HepG2 (cell line): ENCODE measurements around the gene WDR31. TPM values are rescaled to one million over a fixed set of nuclear protein-coding genes. Genes with fewer than 3 reads are reported as not detected.

Experiments
- ATAC-seq: fragments of 200-7000 bp; cut with Tn5 transposase; 3 replicates; pipeline ENCODE4 v1.9.1; 2020; ENCODE audit warnings: mild to moderate bottlenecking, moderate library complexity
- BruUV-seq: library from RNA; stranded (reverse); fragments of 400-500 nt; replicated peaks from 2 replicates; lab custom pipeline; 2021; lab: Mats Ljungman, UMichigan
- CTCF ChIA-PET: fragments of 300-600 bp; formaldehyde crosslinking; extraction: SDS; loops from one replicate; lab custom pipeline; 2021; ENCODE audit warnings: low total read pairs, inconsistent platforms, low intra/inter-chr PET ratio; lab: Yijun Ruan, JAX
- POLR2A ChIA-PET: fragments of 350-600 bp; sonication (Branson Sonifier 250); formaldehyde crosslinking; loops from one replicate; lab custom pipeline; 2020; ENCODE audit warnings: antibody characterized with exemption, inconsistent platforms; lab: Yijun Ruan, JAX
- DNase-seq: peaks from one replicate; pipeline ENCODE4 v3.0.0-alpha.2; 2015; ENCODE audit warnings: low spot score
- FAIRE-seq: peaks from 3 replicates; lab custom pipeline; 2011; peaks lifted over from hg19 to GRCh38; lab: Jason Lieb, UNC
- H2AFZ ChIP-seq: one replicate; pipeline ENCODE4 v1.6.1; 2011; ENCODE audit warnings: low read length, inconsistent platforms
- H3K27ac ChIP-seq: fragments of 300-600 bp; 3 replicates; pipeline ENCODE4 v1.8.0; 2011; ENCODE audit warnings: mixed run types, mild to moderate bottlenecking, mixed read lengths, low read length, inconsistent platforms; ENCODE audit not compliant: insufficient read depth; ENCODE audit errors: extremely low read length
- H3K27me3 ChIP-seq, 2 experiments: fragments of 200-600 bp in 1 of 2; 2 replicates in 1 of 2; 3 replicates in 1 of 2; pipeline versions ENCODE4 v1.6.0 to v1.8.0; 2011; ENCODE audit warnings: low read length in 2 of 2, mild to moderate bottlenecking in 2 of 2, moderate library complexity in 2 of 2, inconsistent platforms in 1 of 2; ENCODE audit not compliant: insufficient read depth in 2 of 2, control insufficient read depth in 1 of 2
- H3K36me3 ChIP-seq, 2 experiments: fragments of 200-600 bp in 1 of 2; replicated peaks in 1 of 2; 2 replicates in 1 of 2; 3 replicates in 1 of 2; pipeline versions ENCODE4 v1.5.1 to v1.8.0; 2011; ENCODE audit warnings: low read length in 2 of 2, inconsistent platforms in 1 of 2; ENCODE audit not compliant: insufficient read depth in 2 of 2, control insufficient read depth in 1 of 2
- H3K4me1 ChIP-seq: 2 replicates; pipeline ENCODE4 v1.5.1; 2012; ENCODE audit warnings: low read length, inconsistent platforms; ENCODE audit not compliant: insufficient read depth
- H3K4me2 ChIP-seq: 2 replicates; pipeline ENCODE4 v1.6.0; 2011; ENCODE audit warnings: low read depth, low read length, inconsistent platforms
- H3K4me3 ChIP-seq, 3 experiments: fragments of 200-600 bp in 1 of 3; sonication (generic), shearing (Covaris generic) in 1 of 3; replicated peaks in 1 of 3; 2 replicates each; pipeline ENCODE4 v1.5.1; 2011 to 2016; ENCODE audit warnings: low read length in 3 of 3, inconsistent platforms in 2 of 3, low read depth in 2 of 3, mild to moderate bottlenecking in 2 of 3, control low read depth in 1 of 3, mixed read lengths in 1 of 3; ENCODE audit not compliant: insufficient read depth in 1 of 3
- H3K79me2 ChIP-seq: one replicate; pipeline ENCODE4 v1.6.1; 2011; ENCODE audit warnings: low read length, inconsistent platforms; ENCODE audit not compliant: insufficient read depth
- H3K9ac ChIP-seq: 2 replicates; pipeline ENCODE4 v1.6.0; 2011; ENCODE audit warnings: mild to moderate bottlenecking, low read depth, low read length, inconsistent platforms; ENCODE audit not compliant: insufficient read depth
- H3K9me3 ChIP-seq: 2 replicates; pipeline ENCODE4 v1.5.1; 2012; ENCODE audit warnings: mild to moderate bottlenecking, low read length
- H4K20me1 ChIP-seq: 2 replicates; pipeline ENCODE4 v1.6.0; 2011; ENCODE audit warnings: inconsistent platforms, mild to moderate bottlenecking, low read length, moderate library complexity; ENCODE audit not compliant: insufficient read depth
- ARNTL ChIP-seq: sonication (generic); formaldehyde crosslinking; IDR thresholded peaks from 2 replicates; pipeline ENCODE4 v1.4.0; 2020; ENCODE audit warnings: mild to moderate bottlenecking, missing genetic modification reagents
- HNF4A ChIP-seq: sonication (generic); formaldehyde crosslinking; IDR thresholded peaks from 2 replicates; pipeline ENCODE4 v1.4.0; 2020; ENCODE audit warnings: missing genetic modification reagents
- RARA ChIP-seq: IDR thresholded peaks from 2 replicates; pipeline ENCODE4 v1.6.1; 2016; ENCODE audit warnings: missing genetic modification reagents, missing compliant biosample characterization
- TARDBP ChIP-seq: sonication (generic); formaldehyde crosslinking; IDR thresholded peaks from 2 replicates; pipeline ENCODE4 v1.8.0; 2022; ENCODE audit warnings: mild to moderate bottlenecking, missing genetic modification reagents
- ZFP36 ChIP-seq: fragments of 150-350 bp; IDR thresholded peaks from 2 replicates; pipeline ENCODE4 v1.6.1; 2018; ENCODE audit warnings: borderline replicate concordance, low read length, low read depth; ENCODE audit not compliant: partially characterized antibody
- ZMYM3 ChIP-seq: sonication (generic); formaldehyde crosslinking; IDR thresholded peaks from 2 replicates; pipeline ENCODE4 v1.5.1; 2020; ENCODE audit warnings: mild to moderate bottlenecking, missing genetic modification reagents
- ZNF121 ChIP-seq: sonication (generic); formaldehyde crosslinking; IDR thresholded peaks from 2 replicates; pipeline ENCODE4 v1.5.0; 2020; ENCODE audit warnings: mild to moderate bottlenecking, missing genetic modification reagents
- ZNF263 ChIP-seq: sonication (generic); formaldehyde crosslinking; IDR thresholded peaks from 2 replicates; pipeline ENCODE4 v1.4.0; 2020; ENCODE audit warnings: missing genetic modification reagents
- ZNF430 ChIP-seq: sonication (generic); formaldehyde crosslinking; IDR thresholded peaks from 2 replicates; pipeline ENCODE4 v1.9.0; 2021; ENCODE audit warnings: mild to moderate bottlenecking, missing genetic modification reagents
- ZNF530 ChIP-seq: sonication (generic); formaldehyde crosslinking; IDR thresholded peaks from 2 replicates; pipeline ENCODE4 v1.5.0; 2020; ENCODE audit warnings: low read depth, mild to moderate bottlenecking, missing genetic modification reagents
- ZNF75D ChIP-seq: sonication (generic); formaldehyde crosslinking; IDR thresholded peaks from 2 replicates; pipeline ENCODE4 v1.8.1; 2023; ENCODE audit warnings: missing genetic modification reagents, mild to moderate bottlenecking, borderline replicate concordance
- WGBS: methylation state at CpG from one replicate; pipeline ENCODE4 v1.1.6; 2017; ENCODE audit warnings: low lambda C conversion rate; 5-methylcytosine and 5-hydroxymethylcytosine counted together
- in situ Hi-C: cut with HindIII; loops from 2 replicates; pipeline ENCODE4 v1.10.0; 2017; ENCODE audit warnings: low pct_unique_long_range_greater_than_20kb; ENCODE audit not compliant: extremely low pct_ligation_motif_present
- intact Hi-C: fragments of 100-400 bp; cut with micrococcal nuclease; formaldehyde crosslinking; loops from one replicate; pipeline ENCODE4 v1.10.0; 2022; ENCODE audit not compliant: unreplicated experiment
- polyA plus RNA-seq, 8 experiments: library from polyadenylated mRNA; depleted of rRNA in 3 of 8; stranded (reverse) in 7 of 8; unstranded in 1 of 8; fragments of >200 nt; fragmentation: Illumina TruSeq in 4 of 8; extraction: Trizol in 4 of 8; gene quantifications; 2 replicates each; pipeline versions ENCODE4 v1.2.1 to v1.2.3, GENCODE V29; 2011 to 2016; ENCODE audit warnings: low read depth in 4 of 8, missing spikeins in 1 of 8, mixed read lengths in 1 of 8; ENCODE audit not compliant: insufficient read depth in 1 of 8
- total RNA-seq, 5 experiments: library from RNA; depleted of rRNA; stranded (reverse); fragments of >200 nt; fragmentation: Illumina TruSeq; extraction: Trizol; gene quantifications; 2 replicates each; pipeline ENCODE4 v1.2.3, GENCODE V29; 2016; ENCODE audit warnings: low read depth in 1 of 5
- TF ChIP-seq, protein P1 (sequence below): sonication (generic); formaldehyde crosslinking; IDR thresholded peaks from 2 replicates; pipeline ENCODE4 v1.4.0; 2020; ENCODE audit warnings: missing genetic modification reagents
- TF ChIP-seq, protein P2 (sequence below): sonication (generic); formaldehyde crosslinking; IDR thresholded peaks from 2 replicates; pipeline ENCODE4 v1.9.0; 2022; ENCODE audit warnings: missing genetic modification reagents, mild to moderate bottlenecking, borderline replicate concordance

WDR31 gene
- total and polyA plus RNA-seq, 2 of the 13 experiments (the other 11 are each of a cell fraction or from before 2014, with no cell fraction given) = 0.33 to 1.7 TPM

DNA sequence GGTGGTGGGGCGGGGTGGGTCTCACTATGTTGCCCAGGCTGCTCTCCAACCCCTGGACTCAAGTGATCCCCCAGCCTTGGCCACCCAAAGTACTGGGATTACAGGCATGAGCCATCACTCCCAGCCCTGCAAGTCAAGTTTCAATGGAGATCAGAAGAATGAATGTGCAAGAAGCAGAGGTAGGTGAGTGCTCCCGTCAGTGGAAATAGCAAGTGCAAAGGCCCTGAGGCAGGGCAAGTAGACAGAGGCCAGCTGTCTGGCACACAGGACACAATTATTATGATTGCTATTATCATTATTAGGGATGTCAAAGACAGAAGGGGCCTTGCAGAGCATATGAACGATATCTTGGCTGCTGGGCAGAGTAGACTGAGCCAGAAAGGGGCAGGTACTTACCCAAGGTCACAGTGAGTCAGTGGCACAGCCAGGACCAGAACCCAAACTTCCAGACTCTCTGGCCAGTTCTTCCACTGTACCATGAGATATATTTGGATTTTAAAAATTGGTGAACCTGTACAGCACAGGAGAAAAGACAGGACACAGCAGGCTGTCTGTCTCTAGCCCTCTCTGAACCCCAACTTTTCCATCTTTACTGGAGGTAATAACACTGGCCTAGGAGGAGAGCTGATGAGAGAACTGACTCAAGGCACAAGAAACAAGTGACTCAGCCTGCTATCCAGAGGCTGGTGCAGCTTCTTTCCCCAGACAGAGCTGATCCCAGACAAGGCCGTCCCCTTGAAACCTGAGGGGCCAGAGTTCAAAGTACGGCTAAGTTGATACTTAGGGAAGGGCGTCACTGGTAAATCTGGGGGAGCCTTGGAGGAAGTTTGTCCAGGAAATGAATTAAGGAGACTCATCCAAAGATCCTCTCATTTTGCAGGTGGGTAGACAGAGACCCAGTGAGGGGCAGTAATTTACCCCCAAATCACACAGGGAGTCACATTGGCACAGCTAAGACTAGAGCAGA, 35.3 kb upstream of the WDR31 start:
- BruUV-seq = TSS peak; percentile 70
- FAIRE-seq = no peak
- ChIA-PET CTCF (no interaction called here), POLR2A (interaction anchor here (0.7 to 3.5 kb wide), 4 partner anchors 9 to 25 kb away, joined by 4 to 35 read pairs (median 12); partner anchors contain the start of gene ALAD)
- H3K4me2 ChIP-seq = peak overlapping the region; percentile 87
- intact Hi-C loops = no loop called here
- no peak for ATAC-seq
- DNase-seq = no peak
- H2AFZ ChIP-seq = no peak overlapping the region
- H3K4me3 ChIP-seq = peak overlapping the region; percentile 80 to 99 (median 84)
- peaks cover 16% of the 10 kb centered on the region for H4K20me1 ChIP-seq
- in situ Hi-C loops = no loop called here
- peaks cover 4 to 10% of the 10 kb centered on the region in 2 experiments; a peak in 3 of 5 replicates for H3K36me3 ChIP-seq
- H3K79me2 ChIP-seq = peaks cover 15% of the 10 kb centered on the region
- H3K4me1 ChIP-seq = peaks cover 74% of the 10 kb centered on the region
- peak; percentile 48 for TF ChIP-seq HNF4A (CRISPR knock-in tag)
- TF ChIP-seq ARNTL = peak; percentile 32; the same call in 1 of the 2 replicates
- TF ChIP-seq ZNF530 (CRISPR knock-in tag) = 0 out of 2 replicates have a peak, but pooled peaks have one; percentile 36
- TF ChIP-seq, protein P1, sequence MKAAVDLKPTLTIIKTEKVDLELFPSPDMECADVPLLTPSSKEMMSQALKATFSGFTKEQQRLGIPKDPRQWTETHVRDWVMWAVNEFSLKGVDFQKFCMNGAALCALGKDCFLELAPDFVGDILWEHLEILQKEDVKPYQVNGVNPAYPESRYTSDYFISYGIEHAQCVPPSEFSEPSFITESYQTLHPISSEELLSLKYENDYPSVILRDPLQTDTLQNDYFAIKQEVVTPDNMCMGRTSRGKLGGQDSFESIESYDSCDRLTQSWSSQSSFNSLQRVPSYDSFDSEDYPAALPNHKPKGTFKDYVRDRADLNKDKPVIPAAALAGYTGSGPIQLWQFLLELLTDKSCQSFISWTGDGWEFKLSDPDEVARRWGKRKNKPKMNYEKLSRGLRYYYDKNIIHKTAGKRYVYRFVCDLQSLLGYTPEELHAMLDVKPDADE (CRISPR knock-in tag) = 0 out of 2 replicates have a peak, but pooled peaks have one; percentile 2
- TF ChIP-seq ZNF430 = 0 out of 2 replicates have a peak, but pooled peaks have one; percentile 24
- TF ChIP-seq ZMYM3 (CRISPR knock-in tag) = peak; percentile 48; the same call in 1 of the 2 replicates
- TF ChIP-seq ZNF75D (CRISPR knock-in tag) = no peak
- no peak for TF ChIP-seq TARDBP (CRISPR knock-in tag)
- TF ChIP-seq ZNF263 (CRISPR knock-in tag) = peak; percentile 72
- 0 out of 2 replicates have a peak, but pooled peaks have one; percentile 29 for TF ChIP-seq ZNF121
- 0 out of 2 replicates have a peak, but pooled peaks have one; percentile 20 for TF ChIP-seq RARA (CRISPR knock-in tag)
- TF ChIP-seq, protein P2, sequence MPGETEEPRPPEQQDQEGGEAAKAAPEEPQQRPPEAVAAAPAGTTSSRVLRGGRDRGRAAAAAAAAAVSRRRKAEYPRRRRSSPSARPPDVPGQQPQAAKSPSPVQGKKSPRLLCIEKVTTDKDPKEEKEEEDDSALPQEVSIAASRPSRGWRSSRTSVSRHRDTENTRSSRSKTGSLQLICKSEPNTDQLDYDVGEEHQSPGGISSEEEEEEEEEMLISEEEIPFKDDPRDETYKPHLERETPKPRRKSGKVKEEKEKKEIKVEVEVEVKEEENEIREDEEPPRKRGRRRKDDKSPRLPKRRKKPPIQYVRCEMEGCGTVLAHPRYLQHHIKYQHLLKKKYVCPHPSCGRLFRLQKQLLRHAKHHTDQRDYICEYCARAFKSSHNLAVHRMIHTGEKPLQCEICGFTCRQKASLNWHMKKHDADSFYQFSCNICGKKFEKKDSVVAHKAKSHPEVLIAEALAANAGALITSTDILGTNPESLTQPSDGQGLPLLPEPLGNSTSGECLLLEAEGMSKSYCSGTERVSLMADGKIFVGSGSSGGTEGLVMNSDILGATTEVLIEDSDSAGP (CRISPR knock-in tag) = no peak
- TF ChIP-seq ZFP36 = no peak
- 59% methylated on average over 6 of the region's 6 CpGs for WGBS
- H3K9ac ChIP-seq = peak overlapping the region; percentile 89
- H3K27me3 ChIP-seq = no peaks in the 10 kb centered on the region
- H3K9me3 ChIP-seq = no peaks in the 10 kb centered on the region
- peak overlapping the region; percentile 94 for H3K27ac ChIP-seq
